Esophagus squamous epithelium (tissue), 5 donors: Measurements from ENCODE around the gene RASA4B. TPM values are rescaled to one million over a fixed set of nuclear protein-coding genes. Genes with fewer than 3 reads are reported as not detected.
"Not testable (repeated sequence)": the region's sequence is repeated elsewhere in the genome, so short reads cannot be mapped to it uniquely, and the experiment has no call there.

Source experiments
- DNase-seq: peaks from one replicate; lab custom pipeline; 2025; lab: John Stamatoyannopoulos, UW
- H3K27ac ChIP-seq, 4 donors: fragments of 200-600 bp; sonication (generic); one replicate each; pipeline ENCODE4 v1.5.1; 2016 to 2019; ENCODE audit warnings: mild to moderate bottlenecking in 1 of 4
- H3K27me3 ChIP-seq, 4 donors: fragments of 200-600 bp; sonication (generic); 1 replicate in 3 of 4; 2 replicates in 1 of 4; pipeline versions ENCODE4 v1.5.1 to v1.6.0; 2017 to 2021; ENCODE audit warnings: antibody characterized with exemption in 1 of 4
- H3K36me3 ChIP-seq, 3 donors: fragments of 200-600 bp; sonication (generic); one replicate each; pipeline ENCODE4 v1.5.1; 2016 to 2019
- H3K4me1 ChIP-seq, 3 donors: fragments of 200-600 bp; sonication (generic); one replicate each; pipeline ENCODE4 v1.5.1; 2017 to 2019
- H3K4me3 ChIP-seq, 4 donors: fragments of 200-600 bp; sonication (generic); 1 replicate in 3 of 4; 2 replicates in 1 of 4; pipeline ENCODE4 v1.5.1; 2016 to 2019; ENCODE audit warnings: mild to moderate bottlenecking in 2 of 4, moderate library complexity in 1 of 4
- H3K9me3 ChIP-seq, 3 donors: fragments of 200-600 bp; sonication (generic); one replicate each; pipeline ENCODE4 v1.5.1; 2016 to 2019
- WGBS, 2 donors: methylation state at CpG; one replicate each; pipeline ENCODE4 v1.1.5; 2018; 5-methylcytosine and 5-hydroxymethylcytosine counted together
- intact Hi-C: fragments of 100-400 bp; cut with DNase I; formaldehyde crosslinking; loops from one replicate; pipeline ENCODE4 v1.15.0; 2022
- total RNA-seq, 4 donors: library from RNA; depleted of rRNA; stranded (reverse); fragments of >200 nt; gene quantifications; one replicate each; pipeline ENCODE4 v1.1.0, GENCODE V29; 2016
- donor health status: DM: yes; HTN: yes; CAD: no.

RASA4B gene
- total RNA-seq, 4 donors from 2014 or later = 0.97 to 4.2 (median 1.9) TPM

GRCh38 chr7:102505298-102506185 is 12.0 kb downstream of the RASA4B start:
- intact Hi-C loops, H3K27ac ChIP-seq, H3K4me3 ChIP-seq, H3K36me3 ChIP-seq, H3K27me3 ChIP-seq, H3K4me1 ChIP-seq, DNase-seq, H3K9me3 ChIP-seq: not testable (repeated sequence)
- WGBS, 2 donors = 30% methylated on average over 2 of the region's 24 CpGs; no CpG with 5 or more reads in 1 of the 2 donors

- H3K9me3 ChIP-seq, H3K36me3 ChIP-seq, H3K4me3 ChIP-seq, H3K27me3 ChIP-seq, DNase-seq, H3K4me1 ChIP-seq, H3K27ac ChIP-seq, intact Hi-C loops: not testable (repeated sequence)
- WGBS, 2 donors = no CpG with 5 or more reads among the region's 12 CpGs
Measured at GRCh38 chr7:102503141-102503540, 14.4 kb downstream of the RASA4B start.

GRCh38 chr7:102498321-102498720 is 19.3 kb downstream of the RASA4B start:
- H3K4me1 ChIP-seq, H3K27me3 ChIP-seq, DNase-seq, H3K27ac ChIP-seq, H3K4me3 ChIP-seq, H3K36me3 ChIP-seq, H3K9me3 ChIP-seq, intact Hi-C loops: not testable (repeated sequence)
- no CpG with 5 or more reads among the region's 16 CpGs for WGBS, 2 donors

GRCh38 chr7:102497308-102497707 is 20.3 kb downstream of the RASA4B start:
- no CpG with 5 or more reads among the region's 5 CpGs for WGBS, 2 donors
- H3K9me3 ChIP-seq, DNase-seq, H3K36me3 ChIP-seq, H3K4me3 ChIP-seq, H3K4me1 ChIP-seq, intact Hi-C loops, H3K27ac ChIP-seq, H3K27me3 ChIP-seq: not testable (repeated sequence)

- intact Hi-C loops, H3K4me1 ChIP-seq, H3K27ac ChIP-seq, H3K36me3 ChIP-seq, DNase-seq, H3K4me3 ChIP-seq, H3K27me3 ChIP-seq, H3K9me3 ChIP-seq: not testable (repeated sequence)
- WGBS, 2 donors = 87 to 92% methylated on average over 3 to 4 of the region's 10 CpGs
Measured at GRCh38 chr7:102496861-102497260, 20.7 kb downstream of the RASA4B start.

- intact Hi-C loops = not testable (repeated sequence)
Measured at GRCh38 chr7:102494473-102495149, 23.0 kb downstream of the RASA4B start.

GRCh38 chr7:102494026-102494425 is 23.6 kb downstream of the RASA4B start:
- no CpG with 5 or more reads among the region's 15 CpGs for WGBS, 2 donors
- intact Hi-C loops, H3K9me3 ChIP-seq, DNase-seq, H3K27ac ChIP-seq, H3K4me1 ChIP-seq, H3K36me3 ChIP-seq, H3K27me3 ChIP-seq: not testable (repeated sequence)
- peak overlapping the region in 1 of 4 donors; percentile 21 for H3K4me3 ChIP-seq

More at GRCh38 chr7:102494473-102495149, 23.0 kb downstream of the RASA4B start:
- H3K27me3 ChIP-seq, H3K4me3 ChIP-seq, DNase-seq, H3K27ac ChIP-seq, H3K36me3 ChIP-seq, H3K9me3 ChIP-seq, H3K4me1 ChIP-seq: not testable (repeated sequence)
- WGBS, 2 donors = no CpG with 5 or more reads among the region's 67 CpGs

GRCh38 chr7:102493220-102493935 is 24.2 kb downstream of the RASA4B start:
- H3K4me1 ChIP-seq, H3K27me3 ChIP-seq, H3K36me3 ChIP-seq, H3K27ac ChIP-seq, H3K4me3 ChIP-seq, H3K9me3 ChIP-seq, intact Hi-C loops, DNase-seq: not testable (repeated sequence)
- WGBS, 2 donors = no CpG with 5 or more reads among the region's 33 CpGs

GRCh38 chr7:102490529-102491075 is 27.0 kb downstream of the RASA4B start:
- 90 to 100% methylated on average over 1 to 3 of the region's 12 CpGs for WGBS, 2 donors
- H3K4me3 ChIP-seq, DNase-seq, H3K36me3 ChIP-seq, H3K4me1 ChIP-seq, intact Hi-C loops, H3K27me3 ChIP-seq, H3K9me3 ChIP-seq, H3K27ac ChIP-seq: not testable (repeated sequence)

- H3K27me3 ChIP-seq, H3K4me3 ChIP-seq, H3K9me3 ChIP-seq, intact Hi-C loops, H3K4me1 ChIP-seq, DNase-seq, H3K36me3 ChIP-seq, H3K27ac ChIP-seq: not testable (repeated sequence)
- WGBS, 2 donors = no CpG with 5 or more reads among the region's 5 CpGs
Measured at GRCh38 chr7:102484317-102484716, 33.3 kb downstream of the RASA4B start.

GRCh38 chr7:102481962-102482361 is 35.6 kb downstream of the RASA4B start:
- WGBS, 2 donors = no CpG with 5 or more reads among the region's 10 CpGs
- H3K4me3 ChIP-seq, H3K27me3 ChIP-seq, H3K9me3 ChIP-seq, H3K27ac ChIP-seq, H3K4me1 ChIP-seq, DNase-seq, H3K36me3 ChIP-seq, intact Hi-C loops: not testable (repeated sequence)
